Measurements from ENCODE around the gene C17orf113. TPM values are rescaled to one million over a fixed set of nuclear protein-coding genes. Genes with fewer than 3 reads are reported as not detected.

Gene C17orf113
- polyA plus RNA-seq, 3 donors = 3.4 to 6.4 (median 4.6) TPM

DNA sequence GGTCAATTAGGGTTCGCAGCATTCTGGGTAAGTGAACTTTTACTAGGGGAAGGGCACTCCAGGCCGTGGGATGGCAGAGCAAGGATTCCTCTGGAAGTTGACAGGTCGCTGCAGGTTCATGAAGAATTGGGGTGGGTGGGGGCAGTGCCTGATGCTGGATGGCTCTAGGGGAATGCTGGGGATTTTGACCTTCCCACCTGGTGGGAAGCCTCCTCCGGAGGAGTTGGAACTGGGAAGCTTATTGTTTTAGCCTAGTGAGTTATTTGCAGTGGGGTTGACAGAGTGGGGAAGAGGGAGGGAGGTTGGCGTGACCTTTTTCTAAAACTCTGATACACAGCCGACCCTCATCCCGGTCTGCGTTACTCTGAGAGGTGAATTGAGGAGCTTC is 606 bp upstream of the C17orf113 start:
- DNase-seq (ENCODE audit: extremely low read depth in 1 of 11, low read depth in 9 of 11, low spot score in 4 of 11) = no peak

DNA sequence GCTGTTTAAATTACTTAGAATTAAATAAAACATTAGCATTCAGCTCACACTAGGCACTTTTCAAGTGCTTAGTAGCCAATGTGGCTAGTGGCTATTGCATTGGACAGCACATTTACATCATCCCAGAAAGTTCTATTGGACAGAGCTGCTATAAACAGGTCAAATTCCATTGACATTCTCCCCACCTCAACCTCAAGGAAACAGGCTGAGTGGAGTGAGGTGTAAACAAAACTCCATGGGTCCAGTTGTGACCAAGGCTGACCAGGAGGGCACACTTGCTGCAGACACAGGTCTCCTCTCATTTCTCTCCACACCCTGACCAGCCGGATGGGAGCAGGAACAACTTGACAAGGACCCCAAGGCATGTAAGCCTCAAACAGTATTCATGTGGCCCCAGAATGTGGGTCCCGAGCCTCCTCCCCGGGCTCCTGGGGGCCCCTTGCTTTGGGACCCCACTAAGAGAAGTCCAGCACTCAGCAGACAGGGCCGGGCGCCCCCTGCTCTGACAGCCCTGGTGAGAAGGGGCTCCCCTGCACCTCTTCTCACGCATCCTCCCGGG is 488 bp downstream of the C17orf113 start:
- DNase-seq (ENCODE audit: extremely low read depth in 1 of 11, low read depth in 9 of 11, low spot score in 4 of 11) = no peak

DNA sequence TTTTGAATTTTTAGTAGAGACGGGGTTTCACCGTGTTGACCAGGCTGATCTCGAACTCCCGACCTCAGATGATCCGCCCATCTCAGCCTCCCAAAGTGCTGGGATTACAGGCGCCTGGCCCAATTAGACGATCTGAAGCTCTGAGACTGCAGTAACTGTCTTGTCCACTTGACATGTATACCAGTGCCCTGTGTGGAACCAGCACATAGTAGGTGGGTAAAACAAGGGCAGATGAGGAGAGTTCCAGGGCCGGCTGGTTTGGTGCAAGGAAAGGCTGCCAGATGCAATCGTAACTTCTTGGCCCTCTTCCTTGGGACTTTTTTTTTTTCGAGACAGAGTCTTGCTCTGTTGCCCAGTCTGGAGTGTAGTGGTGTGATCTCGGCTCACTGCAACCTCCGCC is 3.1 kb downstream of the C17orf113 start:
- DNase-seq (ENCODE audit: extremely low read depth in 1 of 11, low read depth in 9 of 11, low spot score in 4 of 11) = no peak

DNA sequence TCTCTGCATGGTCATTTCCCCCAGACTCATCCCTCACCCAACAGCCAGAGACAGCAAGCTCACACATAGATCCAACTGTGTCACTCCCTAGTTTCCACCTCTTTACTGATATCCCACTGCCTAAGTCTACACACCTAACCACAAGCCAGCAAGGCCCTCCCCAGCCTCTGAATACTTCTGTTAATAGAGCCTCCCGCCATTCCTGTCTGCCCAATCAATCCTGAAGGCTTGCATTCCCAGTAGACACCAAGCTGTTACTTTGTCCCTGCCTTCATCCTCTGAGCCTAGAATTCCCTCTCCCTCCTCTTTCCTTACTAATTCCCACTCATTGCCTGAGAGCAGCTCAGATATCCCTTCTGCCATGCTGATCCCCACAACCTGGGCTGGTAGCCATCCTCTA is 4.7 kb downstream of the C17orf113 start:
- DNase-seq (ENCODE audit: extremely low read depth in 1 of 11, low read depth in 9 of 11, low spot score in 4 of 11) = no peak

DNA sequence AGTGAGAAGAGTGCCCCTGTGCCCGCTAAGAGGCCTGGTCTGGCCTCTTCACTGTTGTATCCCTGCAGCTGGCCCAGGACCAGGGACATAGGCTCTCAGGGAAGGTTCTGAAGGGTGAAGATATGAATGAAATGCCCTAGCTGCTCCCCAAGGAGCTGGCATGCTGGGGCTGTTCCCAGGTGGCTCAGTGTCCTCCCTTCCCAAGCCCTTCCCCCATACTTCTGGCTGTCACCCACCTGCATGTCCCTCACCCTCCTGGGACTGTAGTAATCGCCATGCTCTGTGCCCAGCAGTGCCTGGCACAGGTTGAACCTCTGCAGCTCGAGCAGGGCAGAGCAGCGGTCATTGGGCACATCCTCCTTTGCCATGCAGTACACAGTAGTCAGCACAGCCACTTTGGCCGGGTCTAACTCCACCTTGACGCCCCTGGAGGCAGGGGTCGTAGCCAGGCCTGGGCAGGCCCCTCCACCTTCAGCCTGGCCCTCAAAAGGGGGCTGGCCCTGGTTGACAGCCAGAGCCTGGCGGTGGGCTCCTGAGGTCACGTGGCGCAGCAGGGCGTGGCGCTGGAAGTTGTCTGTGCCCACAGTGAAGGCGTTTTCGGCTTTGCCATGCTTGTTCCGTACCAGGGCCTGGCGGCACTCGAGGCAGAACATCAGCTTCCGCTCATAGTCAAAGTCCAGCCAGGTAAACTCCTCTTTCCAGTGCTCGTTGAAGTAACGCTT is 7.6 kb downstream of the C17orf113 start:
- DNase-seq (ENCODE audit: extremely low read depth in 1 of 11, low read depth in 9 of 11, low spot score in 4 of 11) = no peak

DNA sequence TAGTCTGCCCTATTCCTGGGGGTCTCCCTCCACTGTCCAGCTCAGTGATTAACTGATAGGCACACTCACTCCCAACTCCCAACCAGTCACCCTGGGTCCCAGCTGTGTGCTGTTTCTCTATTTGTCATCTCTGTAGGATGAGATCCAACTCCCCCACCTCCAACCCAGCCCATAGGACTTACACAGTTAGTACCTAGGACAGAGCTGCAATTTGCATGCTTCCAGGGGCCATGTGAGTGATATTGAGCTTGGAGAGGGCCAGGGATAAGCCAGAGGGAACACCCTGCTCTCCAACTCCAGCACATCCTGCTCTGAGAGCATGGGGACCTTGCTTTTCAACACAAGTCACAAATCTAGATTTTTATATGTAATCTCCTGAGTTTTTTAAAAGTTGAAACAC is 8.8 kb downstream of the C17orf113 start:
- no peak for DNase-seq (ENCODE audit: extremely low read depth in 1 of 11, low read depth in 9 of 11, low spot score in 4 of 11)

DNA sequence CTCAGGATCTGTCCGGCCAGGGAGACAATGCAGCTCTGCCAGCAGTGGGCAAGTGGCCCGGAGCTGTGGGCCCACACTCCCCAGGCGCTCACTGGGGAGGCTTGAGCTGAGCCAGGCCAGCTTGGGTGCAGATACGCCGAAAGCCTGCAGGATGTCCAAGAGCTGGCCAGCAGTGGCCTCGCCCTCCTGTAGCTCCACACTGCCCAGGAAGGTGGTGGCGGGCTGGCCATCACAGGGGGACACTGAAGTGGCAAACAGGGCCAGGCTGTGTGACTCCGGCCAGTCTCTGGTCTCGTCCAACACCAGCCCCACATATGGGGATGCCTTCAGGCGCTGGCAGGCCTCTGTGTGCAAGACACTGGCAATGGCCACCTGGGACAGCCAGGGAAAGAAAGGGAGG is 9.6 kb downstream of the C17orf113 start:
- DNase-seq (ENCODE audit: extremely low read depth in 1 of 11, low read depth in 9 of 11, low spot score in 4 of 11) = no peak

DNA sequence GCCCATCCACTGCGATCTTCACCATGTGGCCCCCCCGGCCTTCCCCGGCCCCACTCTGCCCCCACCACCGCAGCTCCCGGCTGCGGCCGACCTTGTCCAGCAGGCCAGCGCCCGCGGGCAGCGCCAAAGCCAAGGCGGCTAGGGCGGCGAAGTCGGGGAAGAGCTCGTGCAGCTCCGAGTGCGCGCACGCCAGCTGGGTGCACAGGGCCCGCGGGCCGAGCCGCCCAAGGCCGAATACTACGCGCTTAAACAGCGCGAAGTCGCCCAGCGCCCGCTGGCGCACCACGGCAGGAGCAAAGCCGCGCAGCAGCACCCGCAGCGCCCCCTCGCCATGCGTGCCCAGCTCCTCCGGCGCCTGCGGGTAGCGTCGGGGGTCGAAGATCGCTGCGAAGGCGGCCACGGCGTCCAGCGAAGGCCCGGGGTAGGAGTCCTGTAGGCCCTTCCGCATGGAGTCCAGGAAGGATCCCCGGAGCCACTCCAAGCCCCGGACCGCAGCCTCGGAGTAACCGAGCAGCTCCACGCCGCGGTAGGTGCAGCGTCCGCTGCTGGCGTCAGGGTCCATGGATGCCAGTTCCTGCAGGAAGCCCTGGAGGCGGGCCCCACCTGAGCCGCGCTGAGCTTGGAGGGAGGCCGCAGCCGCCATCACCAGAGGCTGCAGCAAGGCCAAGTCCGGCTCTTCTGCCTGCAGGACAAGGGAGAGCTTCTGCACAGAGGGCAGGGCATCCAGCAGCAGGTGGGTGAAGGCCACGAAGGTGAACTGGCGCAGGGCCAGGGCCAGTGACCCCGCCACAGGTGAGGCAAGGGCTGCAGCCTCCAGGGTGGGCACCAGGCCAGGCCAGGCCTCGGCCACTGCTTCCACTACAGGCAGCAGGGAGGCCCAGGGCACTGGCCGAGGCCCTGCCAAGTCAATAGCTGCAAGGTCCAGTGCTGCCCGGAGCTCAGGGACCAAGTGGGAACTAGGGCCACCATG is 10.3 kb downstream of the C17orf113 start:
- DNase-seq (ENCODE audit: extremely low read depth in 1 of 11, low read depth in 9 of 11, low spot score in 4 of 11) = no peak

DNA sequence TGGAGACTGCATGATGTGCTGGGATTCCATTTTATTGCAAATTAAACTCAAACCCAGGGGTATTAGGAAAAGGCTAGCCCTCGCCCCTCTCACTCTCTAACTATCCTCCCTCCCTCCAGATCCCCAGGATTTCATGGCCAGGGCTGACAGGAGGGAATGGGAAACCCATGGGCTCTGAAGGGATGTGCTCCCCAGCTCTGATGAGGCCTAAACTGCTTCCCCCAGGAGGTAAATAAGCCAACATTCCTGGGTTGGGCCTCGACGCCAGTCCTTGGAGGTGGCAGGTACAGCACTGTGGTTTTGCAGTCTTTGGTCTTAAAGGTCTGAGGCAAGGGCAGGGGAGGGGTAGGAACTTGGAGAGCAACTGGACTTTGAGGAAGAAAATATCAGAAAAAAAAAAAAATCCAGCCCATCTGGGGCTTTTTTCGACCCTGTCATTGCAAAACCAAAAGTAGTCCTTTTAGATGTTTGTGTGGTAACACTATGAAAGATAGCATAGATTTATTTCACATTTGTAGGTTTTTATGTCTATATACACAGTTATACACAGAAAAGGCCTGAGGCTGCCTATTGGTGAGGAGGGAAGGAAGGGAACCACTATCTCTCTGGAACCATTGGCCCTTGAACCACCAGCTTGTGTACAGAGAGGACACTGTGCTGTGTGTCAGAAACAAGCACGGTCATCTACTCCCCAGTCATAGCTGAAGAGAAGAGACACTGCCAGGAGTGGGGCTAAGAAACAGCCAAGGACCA is 12.0 kb downstream of the C17orf113 start:
- DNase-seq (ENCODE audit: extremely low read depth in 1 of 11, low read depth in 9 of 11, low spot score in 4 of 11) = no peak

DNA sequence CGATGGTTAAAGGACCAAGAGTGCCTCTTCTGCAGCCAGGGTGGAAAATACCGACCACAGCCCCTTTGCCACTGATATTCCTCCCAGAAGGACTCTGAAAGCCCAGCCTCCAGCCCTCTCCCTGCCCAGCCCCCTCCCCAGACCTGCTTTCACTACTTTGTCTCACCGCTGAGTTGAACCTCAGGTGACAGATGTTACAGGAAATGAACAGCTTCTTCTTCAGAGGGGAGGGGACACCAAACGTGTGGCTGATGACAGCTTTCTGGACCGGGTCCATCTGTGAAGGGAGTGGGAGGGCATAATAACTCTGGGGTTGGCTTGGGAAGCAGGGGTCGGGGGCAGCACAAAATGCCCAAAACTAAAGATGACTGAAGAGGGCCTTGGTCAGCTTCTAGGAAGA is 16.3 kb downstream of the C17orf113 start:
- no peak for DNase-seq (ENCODE audit: extremely low read depth in 1 of 11, low read depth in 9 of 11, low spot score in 4 of 11)

DNA sequence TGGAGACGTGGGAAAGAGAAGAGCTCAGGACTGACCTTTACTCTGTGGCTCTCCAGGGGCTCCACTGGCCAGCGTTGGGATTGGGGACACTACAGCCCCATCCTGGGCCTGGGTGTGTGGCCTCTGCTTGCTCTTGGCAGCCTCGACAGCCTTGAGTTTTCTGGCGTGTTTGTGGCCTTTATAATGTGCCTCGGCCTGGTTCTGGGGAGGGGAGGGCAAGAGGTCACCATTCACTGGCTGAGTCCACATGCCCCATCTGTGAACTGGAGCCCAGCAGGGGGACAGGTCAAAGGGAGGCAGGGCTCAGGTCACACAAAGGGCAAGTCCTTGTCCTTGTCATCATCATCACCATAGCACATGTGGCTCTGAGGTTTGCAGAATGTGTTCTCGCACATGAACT is 18.8 kb downstream of the C17orf113 start:
- DNase-seq (ENCODE audit: extremely low read depth in 1 of 11, low read depth in 9 of 11, low spot score in 4 of 11) = no peak

DNA sequence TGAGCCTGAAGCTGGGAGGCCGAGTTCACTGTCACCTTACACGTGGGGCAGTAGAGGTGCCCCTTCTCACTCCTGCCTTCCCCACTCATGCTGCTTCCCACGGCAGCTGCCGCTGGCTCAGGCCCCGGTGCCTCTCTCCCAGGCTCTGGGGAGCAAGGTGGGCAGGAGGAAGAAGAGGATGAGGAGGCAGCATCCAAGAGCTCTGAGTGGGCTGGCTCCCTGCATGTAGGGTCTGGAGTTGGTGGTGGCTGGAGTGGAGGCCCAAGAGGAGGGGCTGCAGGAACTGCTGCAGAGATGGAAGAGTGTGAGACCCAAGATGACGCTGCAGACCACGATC is 21.6 kb downstream of the C17orf113 start:
- no peak for DNase-seq (ENCODE audit: extremely low read depth in 1 of 11, low read depth in 9 of 11, low spot score in 4 of 11)

DNA sequence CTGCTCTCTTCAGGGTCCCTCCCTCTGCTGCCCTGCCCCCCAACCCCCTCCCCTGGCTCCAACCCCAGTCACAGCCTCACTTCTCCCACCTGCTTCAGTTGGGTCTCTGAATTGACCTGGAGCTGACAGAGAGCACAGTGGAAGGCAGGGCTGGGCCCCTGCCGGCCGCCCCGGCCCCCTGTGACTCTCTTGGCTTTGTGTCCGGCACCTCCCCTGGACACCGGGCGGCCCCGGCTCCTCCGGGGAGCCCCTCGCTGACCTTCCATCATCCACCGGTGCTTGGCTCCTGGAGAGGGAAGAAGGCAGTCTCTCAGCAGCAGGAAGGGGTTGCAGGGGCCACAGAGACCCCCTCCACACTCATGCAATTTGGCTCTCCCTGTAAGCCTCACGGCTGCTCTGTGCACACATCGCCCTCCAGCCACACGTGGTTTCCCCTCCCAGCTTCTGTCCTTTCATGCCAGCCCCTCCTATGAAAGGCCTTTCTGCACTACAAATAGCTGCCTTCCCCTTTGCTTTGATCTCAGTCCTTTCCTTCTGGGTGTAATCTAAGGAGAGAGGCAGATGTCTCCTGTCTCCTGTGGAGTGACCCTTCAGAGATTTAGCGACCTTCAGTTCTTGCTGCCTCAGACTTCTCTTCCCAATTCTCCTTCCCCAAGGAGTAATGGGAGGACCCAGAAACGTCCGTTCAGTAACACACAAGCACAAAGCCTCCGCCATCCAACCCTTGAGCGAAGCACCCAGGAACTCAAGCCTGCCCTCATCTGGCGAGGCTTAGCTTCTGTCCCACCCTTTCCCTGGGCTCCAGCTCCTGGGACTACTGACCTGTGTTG is 22.2 kb downstream of the C17orf113 start:
- DNase-seq (ENCODE audit: extremely low read depth in 1 of 11, low read depth in 9 of 11, low spot score in 4 of 11) = no peak

DNA sequence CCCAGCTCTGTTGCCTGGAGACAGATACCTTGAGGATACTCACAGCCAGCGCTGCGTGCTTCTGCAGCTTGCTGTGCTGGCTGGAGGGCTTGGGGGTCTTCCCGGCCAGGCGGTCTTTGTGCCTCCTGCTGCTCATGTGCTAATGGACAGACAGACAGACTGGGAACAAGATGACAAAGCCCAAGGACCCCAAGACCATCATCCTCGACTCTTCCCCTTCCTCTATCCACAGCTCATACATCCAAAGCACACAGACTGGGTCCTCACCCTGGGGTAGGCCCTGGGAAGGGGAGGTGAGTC is 22.9 kb downstream of the C17orf113 start:
- no peak for DNase-seq (ENCODE audit: extremely low read depth in 1 of 11, low read depth in 9 of 11, low spot score in 4 of 11)

DNA sequence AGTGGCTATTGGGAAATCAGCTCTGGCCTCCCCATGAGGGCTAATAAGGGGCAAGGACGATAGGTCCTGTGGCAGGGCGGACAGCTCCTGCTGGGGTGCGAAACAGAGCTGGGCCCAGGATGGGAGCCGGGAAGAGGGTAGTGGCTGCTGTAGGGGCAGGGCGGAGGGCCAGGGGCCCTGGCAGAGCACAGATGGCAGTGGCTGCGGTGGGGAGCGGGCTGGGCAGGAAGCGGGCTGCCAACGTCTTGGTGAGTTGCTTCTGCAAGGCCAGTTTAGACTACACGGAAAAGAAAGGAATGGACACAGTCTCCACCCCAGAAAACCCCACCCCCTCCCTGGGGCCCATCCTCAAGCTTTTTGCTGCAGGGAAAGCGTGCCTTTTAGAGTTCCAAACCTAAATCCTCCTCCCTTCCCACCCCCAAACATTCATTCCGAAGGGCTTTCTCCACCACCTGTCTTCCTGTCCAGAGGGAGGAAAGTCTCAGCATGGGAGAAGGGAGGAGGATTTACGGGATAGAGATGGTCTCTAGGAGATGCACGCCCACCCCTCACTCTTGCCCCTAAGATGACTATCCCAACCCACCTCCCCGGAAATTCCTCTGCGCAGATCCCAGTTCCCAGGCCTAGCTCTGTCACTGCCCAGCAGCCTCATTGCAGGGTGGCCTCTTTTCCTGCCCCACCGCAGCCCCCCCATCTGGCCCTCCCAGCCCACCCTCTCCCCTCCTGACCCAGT is 23.4 kb downstream of the C17orf113 start:
- DNase-seq (ENCODE audit: extremely low read depth in 1 of 11, low read depth in 9 of 11, low spot score in 4 of 11) = no peak

DNA sequence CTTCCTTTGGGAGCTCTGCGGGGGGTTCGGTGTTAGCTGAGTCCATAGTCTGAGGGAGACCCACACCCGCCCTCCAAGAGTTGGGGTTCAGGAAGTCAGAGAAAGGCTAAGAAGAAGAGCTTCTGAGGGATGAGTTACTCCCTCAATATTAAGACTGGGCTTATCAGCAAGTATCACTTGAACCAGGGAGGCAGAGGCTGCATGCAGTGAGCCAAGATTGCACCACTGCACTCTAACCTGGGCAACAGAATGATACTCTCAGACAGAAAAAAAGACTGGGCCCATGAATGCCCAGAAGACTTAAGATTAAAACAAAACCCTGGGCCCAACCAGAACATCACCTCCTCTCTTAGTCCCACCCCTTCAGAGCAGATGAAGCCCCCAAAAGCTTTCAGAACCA is 24.5 kb downstream of the C17orf113 start:
- DNase-seq (ENCODE audit: extremely low read depth in 1 of 11, low read depth in 9 of 11, low spot score in 4 of 11) = no peak

DNA sequence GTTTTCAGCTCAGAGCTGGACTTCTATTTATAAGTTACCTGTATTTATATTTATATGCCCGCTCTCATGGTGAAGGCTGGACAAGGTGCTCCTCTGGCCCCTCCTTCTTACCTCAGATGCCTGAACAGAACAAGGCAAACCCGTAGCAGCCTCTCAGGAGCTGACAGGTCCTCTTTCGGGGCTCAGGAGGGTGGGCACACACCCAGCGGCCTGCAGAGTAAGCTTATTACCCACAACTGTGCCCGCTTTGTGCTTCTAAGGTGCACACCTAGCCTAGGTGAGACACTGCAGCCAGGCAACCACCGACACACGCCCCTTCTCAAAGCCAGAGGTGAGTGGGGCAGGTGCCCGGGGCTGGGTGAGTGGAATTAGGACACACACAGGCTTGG is 25.2 kb downstream of the C17orf113 start:
- no peak for DNase-seq (ENCODE audit: extremely low read depth in 1 of 11, low read depth in 9 of 11, low spot score in 4 of 11)

Measured in renal cortex interstitium (tissue), 11 donors.